Sigmoid colon (tissue), 4 donors: Measurements from ENCODE around the gene SPOCK1.

Source experiments
- CTCF ChIP-seq, 4 experiments: fragments of 450-650 bp in 3 of 4; fragments of 200-600 bp in 1 of 4; IDR thresholded peaks; one replicate each; pipeline ENCODE4 v1.5.1; 2016 to 2019; ENCODE audit warnings: antibody characterized with exemption in 4 of 4, mild to moderate bottlenecking in 3 of 4, moderate library complexity in 2 of 4
- EP300 ChIP-seq, 4 donors: sonication (generic); formaldehyde crosslinking; IDR thresholded peaks; one replicate each; pipeline ENCODE4 v1.6.1; 2017; ENCODE audit warnings: antibody characterized with exemption in 4 of 4
- POLR2A ChIP-seq, 2 donors: fragments of 450-650 bp; IDR thresholded peaks; one replicate each; pipeline ENCODE4 v1.6.1; 2016; ENCODE audit warnings: antibody characterized with exemption in 2 of 2, mild to moderate bottlenecking in 2 of 2, moderate library complexity in 2 of 2
- POLR2AphosphoS5 ChIP-seq, 4 donors: sonication (generic); formaldehyde crosslinking; IDR thresholded peaks; one replicate each; pipeline ENCODE4 v1.6.1; 2017; ENCODE audit warnings: antibody characterized with exemption in 4 of 4

GRCh38 chr5:137340881-137341280 is 158.2 kb downstream of the SPOCK1 start:
- no peak for TF ChIP-seq CTCF (IDR thresholded peaks at IDR 0.05)
- TF ChIP-seq POLR2AphosphoS5 (IDR thresholded peaks at IDR 0.05): no peak
- TF ChIP-seq EP300 (IDR thresholded peaks at IDR 0.05): no peak
- no peak for TF ChIP-seq POLR2A (IDR thresholded peaks at IDR 0.05)
